DMS 273 (cell line): ENCODE measurements around the gene LIMS2.

Source experiments
- DNase-seq: peaks from one replicate; lab custom pipeline; 2025; ENCODE audit not compliant: unreplicated experiment; lab: John Stamatoyannopoulos, UW

The LIMS2 gene

DNA sequence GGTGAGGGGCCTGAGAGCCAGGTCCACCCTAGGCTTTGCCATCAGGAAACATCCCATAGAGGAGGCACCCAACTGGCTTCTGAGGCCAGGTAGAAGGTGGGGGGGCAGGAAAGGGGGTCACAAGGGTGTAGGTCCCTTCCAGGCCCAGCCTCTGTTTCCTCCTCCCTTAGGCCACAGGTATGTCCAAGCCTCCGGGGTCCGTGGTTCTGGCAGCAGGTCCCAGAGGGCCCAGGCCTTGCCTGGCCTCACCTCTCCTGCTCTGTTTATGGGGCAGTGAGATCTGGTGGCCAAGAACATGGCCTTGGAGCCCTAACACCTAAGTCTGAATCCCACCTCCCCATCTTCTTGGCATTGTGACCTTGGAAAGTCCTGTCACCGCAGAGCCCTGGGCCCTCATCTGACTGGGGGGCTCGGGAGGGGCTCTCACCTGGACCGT, 51.0 kb downstream of the LIMS2 start:
- no peak for DNase-seq

DNA sequence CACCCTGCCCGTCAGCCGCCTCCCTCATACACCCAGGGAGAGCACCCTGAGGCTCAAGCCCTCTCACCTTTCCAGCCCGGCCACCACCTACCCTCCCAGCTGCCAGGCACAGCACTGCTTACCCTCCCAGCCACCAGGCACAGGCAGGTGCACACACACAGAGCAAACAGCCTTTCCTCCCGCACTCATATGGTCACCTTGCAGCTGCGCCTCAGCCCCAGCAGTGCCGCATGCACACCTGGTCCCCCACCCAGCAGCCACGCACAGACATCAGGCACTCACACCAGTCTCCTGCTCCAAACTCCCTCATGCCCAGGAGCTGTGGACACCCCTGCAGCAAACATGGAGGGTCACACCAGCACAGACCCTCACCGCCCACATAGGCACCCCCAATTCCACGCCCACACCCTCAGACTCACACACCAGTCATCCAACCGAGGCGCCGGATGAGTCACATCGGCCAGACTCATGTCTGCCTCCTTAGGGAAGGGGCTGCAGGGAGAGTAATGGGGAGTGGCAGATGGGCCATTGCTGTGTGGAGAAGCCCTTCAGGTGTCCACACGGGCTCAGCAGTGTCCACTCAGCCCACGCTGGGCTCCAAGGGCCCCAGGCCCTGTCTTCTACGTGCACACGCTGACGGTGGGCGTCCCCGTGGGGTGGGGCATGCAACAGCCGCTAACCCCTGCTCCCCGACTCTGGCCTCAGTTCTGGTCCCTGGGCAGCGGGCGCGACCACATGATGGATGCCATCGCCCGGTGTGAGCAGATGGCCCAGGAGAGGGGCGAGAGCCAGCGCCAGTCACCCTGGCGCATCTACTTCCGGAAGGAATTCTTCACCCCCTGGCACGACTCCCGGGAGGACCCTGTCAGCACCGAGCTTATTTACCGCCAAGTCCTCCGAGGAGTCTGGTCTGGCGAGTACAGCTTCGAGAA, 51.7 kb downstream of the LIMS2 start:
- no peak for DNase-seq

DNA sequence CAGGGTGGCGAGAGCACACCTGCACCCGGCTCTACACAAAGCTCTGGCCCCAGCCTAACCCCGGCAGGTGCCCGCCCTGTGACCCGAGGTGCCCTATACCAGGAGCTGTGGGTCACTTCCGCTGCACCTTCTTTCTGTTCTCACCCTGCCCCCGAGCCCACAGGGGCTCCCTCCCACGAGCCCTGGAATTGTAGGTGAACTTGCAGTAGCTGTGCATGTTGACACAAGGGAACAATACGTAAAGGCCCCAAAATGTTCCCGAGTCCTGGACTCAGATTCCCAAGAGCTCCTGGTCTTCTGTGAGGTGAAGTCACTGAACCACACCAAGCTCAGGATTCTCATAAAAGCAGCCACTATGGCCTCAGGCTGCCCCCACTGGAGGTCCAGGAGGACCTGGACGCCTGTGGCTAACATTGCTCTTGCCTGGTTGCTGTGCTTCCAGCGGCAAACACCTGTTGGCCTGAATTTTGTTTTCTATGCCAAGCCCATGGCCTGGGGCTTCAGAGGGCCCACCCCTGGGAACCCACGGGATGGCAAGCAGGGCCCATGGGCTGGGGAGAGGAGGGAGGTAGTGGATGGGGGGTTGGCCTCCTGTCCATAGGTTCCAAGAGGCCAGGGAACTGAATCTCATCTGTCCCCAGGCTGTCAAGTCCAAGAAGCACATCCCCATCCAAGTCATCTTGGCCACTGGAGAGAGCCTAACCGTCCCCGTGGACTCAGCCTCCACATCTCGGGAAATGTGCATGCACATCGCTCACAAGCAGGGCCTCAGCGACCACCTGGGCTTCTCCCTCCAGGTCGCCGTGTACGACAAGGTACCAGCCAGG, 52.6 kb downstream of the LIMS2 start:
- no peak for DNase-seq

DNA sequence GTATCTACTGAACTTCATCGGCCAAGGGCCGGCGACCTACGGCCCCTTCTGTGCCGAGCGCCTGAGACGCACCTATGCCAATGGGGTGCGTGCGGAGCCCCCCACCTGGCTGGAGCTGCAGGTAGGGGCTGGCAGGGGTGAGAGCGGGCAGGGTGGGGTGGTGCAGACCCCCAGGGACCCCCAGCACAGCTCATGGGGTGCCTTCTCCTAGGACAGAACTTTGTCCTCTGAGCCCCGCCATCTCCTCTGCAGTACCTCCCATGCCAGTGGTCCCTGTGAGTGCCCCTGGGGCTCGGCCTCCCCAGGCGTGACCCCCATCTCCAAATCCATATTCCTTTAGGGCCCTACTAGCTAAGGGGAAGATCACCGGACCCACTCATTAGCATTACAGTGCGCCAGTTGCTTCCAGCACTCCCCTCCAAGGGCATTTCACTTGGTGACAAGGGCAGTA, 53.3 kb downstream of the LIMS2 start:
- no peak for DNase-seq

DNA sequence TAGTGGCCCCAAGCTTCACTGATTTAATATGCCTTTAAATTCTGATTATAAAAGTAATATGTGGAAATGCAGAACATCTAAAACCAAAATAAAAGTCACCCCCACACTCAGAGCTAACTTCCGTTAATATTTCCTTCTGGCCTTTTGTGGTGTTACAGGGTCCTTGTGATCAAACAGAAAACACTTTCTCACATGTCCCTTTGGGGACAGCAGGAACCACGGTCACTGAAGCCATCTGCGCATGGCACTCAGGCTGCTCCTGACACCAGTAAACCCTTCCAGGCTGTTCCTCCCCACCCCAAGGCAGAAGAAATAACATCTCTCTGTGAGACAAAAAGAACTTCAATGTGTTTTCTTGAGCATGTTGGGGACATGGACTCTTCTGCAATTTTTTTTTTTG, 54.5 kb downstream of the LIMS2 start:
- DNase-seq, result no peak

DNA sequence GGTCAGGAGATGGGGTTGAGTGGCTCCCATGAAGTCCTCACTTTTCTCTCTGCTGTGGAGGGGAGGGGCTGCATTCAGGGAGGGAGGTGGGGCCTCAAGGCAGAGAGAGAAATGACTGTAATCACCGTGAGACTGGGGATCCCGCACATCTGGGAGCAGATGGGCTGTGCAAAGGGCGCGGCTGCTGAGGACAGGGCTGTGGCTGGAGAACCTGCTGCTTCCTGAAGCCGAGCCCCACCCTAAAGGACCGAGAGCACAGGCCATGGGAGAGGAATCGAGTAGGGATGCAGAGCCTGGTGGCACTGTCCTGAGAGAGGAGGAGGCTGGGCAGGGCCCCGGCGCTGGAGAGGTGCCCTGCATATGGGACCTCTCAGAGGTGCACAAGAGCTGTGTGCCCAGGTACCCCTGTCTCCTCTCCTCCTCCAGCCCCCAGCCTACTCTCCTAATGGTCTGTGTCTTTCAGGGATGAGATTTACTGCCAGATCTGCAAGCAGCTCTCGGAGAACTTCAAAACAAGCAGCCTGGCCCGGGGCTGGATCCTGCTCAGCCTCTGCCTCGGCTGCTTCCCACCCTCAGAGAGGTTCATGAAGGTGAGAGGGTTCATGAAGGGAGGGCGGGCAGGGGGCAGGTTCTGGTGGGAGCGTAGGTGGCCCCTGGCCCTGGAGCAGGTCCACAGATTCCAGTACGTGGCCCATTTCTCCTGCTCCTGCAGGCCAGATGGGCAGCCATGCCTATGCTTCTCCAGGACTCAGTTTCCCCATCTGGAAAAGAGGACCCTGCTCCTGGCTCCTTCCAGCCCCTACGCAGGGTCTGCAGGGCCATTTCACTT, 55.2 kb downstream of the LIMS2 start:
- DNase-seq, result no peak

DNA sequence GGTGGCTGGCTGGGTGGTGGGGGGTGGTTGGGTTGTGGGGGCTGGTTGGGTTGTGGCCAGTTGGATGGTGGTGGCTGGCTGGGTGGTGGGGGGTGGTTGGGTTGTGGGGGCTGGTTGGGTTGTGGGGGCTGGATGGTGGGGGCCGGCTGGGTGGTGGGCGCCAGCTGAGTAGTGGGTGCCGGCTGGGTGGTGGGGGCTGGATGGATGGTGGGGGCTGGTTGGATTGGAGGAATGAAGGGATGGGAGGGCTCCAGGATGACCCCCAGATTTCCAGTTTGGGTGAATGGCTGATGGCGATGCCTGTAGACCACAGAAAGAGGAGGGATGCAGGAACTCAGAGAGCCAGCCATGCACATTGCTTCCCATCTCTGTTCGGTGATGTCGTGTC, 56.1 kb downstream of the LIMS2 start:
- DNase-seq, result no peak

DNA sequence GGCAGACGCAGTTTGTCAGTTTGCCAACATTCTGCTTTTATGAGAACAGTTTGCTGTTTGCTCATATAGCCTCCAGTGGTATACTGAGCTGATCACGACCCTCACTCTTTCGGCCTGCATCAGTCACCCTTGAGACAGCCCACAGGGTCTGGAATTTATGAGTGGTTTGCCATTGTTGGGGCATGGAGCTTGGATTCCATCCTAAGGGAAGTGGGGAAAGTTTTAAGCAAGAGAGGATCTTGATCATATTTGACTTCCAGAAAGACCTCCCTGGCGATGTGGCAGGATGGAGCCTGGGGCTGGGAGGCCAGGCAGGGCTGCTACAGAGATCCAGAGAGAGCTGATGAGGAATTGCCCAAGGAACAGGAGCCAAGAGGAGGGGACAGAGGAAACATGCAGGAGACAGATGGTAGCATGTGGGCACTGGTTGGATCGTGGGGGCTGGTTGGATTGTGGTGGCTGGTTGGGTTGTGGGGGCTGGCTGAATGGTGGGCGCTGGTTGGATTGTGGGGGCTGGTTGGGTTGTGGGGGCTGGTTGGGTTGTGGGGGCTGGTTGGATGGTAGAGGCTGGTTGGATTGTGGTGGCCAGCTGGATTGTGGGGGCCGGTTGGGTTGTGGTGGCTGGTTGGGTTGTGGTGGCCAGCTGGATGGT, 56.7 kb downstream of the LIMS2 start:
- DNase-seq, result no peak

DNA sequence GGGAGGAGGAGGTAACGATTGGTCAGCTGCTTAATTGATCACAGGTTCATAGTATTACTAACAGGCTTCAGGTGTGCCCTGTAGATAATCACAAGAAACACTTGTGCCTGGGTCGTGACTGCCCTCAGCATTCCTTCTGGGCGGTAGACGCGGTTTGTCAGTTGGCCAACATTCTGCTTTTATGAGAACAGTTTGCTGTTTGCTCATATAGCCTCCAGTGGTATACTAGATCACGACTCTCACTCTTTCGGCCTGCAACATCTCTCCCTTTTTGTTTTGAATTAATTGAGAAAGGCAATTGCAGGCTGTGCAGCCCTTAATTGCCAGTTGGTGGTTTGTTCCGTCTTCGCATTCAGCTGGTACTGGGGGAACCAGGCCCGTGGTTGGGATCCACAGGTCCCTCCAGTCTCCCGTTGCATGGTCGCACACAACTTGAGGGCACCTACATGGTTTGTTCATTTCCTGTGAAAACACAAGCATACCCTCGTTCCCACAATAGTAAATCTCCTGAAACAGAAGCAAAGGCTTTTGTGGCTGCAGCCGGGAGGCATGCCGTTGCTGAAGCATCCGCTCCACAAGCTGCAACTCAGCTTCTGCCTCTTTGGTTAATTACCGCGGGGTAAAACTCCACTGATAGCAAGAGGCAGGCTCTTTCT, 59.7 kb downstream of the LIMS2 start:
- no peak for DNase-seq

DNA sequence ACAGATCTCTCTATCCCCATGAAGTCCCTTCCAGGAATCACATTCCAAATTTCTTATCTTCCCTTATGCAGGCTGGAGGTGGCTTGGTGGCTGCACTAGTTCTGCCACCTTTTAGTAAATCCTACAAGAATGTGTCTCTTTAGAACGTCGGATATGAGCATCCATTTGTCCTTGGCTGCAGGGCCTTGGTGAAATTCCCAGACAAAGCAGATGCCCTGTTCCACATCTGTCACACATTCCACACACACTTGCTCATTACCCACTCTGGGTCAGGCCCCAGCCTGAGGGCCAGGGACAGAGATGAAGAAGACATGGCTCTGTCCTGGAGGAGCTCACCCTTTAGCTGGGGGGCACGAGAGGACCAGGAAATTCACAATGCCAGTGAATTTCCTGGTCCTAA, 60.6 kb downstream of the LIMS2 start:
- DNase-seq, result no peak

DNA sequence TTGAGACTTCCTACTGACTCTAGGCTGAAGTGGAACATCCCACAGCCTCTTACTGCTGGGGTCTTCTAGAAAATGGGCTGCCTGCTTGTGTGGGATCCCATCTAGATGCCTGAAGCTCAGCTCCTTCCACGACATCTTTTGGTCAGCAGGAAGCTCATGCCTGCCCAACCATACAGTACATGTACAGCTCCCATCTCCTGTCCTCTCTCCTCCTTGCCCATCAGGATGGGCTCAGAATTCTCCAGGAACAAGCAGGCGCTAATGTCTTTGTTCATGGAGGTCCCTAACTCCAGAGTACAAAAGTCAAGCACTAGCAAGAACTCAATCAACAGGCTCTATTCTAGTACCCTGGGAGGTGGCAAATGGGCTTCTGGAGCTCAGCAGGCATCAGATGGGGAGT, 61.1 kb downstream of the LIMS2 start:
- DNase-seq, result no peak

DNA sequence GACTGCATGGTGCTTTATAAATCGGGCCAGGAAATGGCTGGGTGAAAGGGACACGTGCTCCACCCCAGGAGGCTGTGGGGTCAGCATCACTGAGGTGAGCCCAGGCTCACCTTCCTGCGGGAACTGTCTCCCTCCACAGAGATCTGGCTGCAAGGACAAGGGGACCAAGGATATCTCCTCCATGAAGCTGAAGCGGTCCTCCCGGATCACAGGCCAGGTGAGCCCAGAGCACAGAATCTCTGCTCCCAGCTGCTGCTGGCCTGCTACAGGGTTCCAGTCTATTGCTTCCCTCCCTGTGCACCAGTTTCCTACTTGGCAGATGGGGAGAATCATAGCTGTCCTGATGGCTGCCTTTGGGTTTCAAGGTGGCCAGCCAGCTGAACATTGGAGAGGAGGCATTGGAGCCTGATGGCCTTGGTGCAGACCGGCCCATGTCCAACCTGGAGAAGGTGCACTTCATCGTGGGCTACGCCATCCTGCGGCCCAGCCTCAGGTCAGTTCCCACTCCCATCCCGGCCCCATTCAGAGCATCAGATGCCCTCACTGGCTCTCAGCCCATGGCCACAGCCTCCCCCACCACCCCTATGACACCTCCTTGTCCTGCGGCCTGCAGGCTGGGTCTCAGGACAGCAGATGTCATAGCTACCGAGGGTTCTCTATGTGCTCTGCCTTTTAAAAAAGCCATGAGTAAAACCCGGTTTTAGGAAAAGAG, 63.1 kb downstream of the LIMS2 start:
- DNase-seq, result no peak

DNA sequence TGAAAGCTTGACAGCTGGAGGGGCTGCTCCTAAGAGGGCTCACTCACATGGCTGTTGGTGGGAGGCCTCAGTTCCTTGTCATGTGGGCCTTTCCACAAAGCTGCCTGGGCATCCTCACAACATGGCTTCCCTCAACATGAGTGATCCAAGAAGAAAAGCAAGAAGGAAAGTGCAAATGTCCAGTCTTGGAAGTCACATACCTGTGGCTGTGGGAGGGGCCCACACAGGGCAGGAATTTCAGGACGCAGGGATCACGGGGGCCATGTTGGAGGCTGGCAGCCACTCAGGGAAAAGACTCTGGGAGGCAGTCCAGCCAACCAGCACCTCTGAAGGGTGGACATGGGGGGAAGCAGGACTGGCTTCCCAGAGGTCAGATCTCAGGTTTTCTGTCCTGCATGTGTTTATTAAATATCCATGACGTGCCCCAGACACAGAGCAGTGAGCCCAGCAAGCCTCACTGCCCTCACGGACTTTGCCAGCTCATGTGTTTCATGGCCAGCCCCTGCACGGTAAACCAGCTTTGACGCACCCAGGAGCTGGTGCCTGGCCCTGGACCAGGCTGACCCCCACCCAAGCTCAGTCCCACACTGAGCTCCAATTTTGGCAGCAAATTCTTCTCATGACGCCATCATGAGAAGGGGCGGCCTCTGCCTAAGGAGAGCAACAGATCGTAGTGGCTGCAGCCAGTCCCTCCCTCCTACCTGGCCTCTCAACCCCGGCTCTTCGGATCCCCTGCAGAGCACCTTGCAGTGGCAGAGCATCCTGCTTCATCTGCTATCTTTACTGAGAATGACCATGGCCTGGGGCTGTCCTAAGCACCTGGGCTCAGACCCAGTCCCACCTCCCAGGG, 64.0 kb downstream of the LIMS2 start:
- DNase-seq, result no peak

DNA sequence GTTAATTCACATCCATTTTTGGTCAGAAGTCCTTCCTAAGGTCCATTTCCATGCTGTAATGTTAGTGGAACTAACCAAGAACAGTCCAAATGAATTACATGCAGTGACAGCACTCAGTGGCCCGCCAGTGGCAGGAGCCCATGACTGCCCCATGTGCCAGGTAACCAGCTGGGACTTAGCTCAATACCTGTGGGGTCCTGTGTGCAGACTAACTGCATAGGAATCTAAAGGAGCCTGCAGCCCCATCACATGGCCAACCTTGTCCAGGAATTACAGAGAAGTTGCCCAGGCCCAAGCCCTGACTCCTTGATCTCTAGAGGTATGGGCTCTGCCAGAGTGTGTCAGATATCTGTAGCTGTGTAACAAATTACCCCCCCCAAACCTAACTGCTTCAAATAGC, 64.8 kb downstream of the LIMS2 start:
- no peak for DNase-seq

DNA sequence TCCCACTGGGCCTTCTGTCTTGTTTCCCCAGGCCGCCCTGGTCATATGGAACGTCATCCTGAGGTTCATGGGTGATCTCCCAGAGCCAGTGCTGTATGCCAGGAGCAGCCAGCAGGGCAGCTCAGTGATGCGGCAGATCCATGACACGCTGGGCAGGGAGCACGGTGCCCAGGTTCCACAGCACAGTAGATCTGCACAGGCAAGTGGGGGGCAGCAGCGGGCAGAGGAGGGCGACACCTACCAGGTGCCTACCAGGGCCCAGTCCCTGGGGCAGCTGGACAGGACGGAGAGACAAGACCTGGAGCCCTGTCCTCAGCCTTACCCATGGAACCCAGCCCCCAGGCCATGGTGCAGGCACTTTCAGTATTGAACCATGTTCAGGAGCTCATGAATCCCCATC, 65.5 kb downstream of the LIMS2 start:
- no peak for DNase-seq

DNA sequence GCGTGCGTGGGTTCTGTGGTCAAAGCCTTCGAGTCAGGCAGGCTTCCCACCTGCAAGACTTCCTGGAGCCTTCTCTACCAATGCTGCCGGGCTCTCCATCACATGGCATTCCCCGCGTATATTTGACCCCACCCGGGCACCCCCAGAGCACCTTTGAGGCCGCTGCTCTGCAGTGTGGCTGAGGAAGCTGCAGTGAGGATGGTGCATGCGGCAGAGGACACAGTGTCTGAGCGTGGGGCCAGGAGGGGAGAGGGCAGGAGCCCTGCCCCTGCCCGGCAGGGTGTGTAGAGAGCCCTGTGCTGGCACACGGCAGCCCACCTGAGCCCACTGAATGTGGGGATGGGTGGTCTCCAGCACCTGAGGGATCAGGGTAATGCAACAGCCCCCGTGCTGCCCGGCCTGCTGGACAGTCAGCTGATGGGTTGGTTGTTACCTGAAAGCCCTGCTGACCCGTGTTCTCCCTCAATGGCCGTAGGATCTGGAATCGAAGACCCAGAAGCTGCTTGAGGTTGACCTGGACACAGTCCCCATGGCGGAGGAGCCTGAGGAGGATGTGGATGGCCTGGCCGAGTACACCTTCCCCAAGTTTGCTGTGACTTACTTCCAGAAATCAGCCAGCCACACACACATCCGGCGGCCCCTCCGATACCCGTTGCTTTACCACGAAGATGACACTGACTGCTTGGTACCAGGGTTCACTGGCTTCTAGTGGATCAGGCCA, 66.1 kb downstream of the LIMS2 start:
- DNase-seq, result no peak

DNA sequence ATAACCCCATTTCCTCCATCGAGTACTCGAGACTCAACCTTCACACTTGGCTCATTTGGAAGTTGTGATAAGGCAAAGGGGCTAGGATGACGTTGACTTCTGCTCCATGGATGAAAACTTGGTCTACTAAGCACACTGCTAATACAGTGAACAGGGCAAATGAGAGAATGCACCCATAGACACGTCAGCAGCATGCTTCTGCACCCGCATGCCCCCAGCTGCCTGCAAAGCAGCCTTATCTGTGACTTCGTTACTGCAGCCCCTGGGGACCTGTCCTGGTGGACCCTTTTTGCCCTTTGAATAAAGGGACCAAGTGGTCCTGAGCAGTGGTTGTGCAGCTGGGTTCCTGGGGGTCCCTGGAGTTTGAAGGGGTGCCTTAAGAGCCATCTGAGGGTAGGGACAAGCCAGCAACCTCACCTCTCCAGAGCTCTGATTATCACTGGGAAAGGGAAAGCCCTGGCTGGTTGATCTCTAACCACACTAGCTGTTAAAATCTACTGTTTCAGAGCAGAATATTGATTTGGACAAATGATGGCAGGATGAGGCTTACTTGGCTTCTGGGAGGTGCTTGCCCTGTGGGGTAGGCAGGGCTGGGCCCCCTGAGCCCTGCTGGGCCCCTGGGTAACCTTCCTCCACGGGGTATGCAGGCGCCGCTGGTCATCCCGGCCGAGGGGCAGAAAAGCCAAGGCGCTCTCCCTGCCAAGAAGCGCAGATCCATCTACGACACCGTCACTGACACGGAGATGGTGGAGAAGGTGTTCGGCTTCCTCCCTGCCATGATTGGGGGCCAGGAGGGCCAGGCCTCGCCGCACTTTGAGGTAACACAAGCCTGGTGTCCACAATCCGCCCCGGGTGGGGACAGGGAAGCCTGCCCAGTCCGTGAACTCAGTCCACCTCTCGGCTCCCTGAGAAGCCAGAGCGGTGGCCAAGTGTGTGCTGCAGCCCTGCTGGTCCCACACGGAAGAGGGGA, 67.0 kb downstream of the LIMS2 start:
- no peak for DNase-seq
